DND-41 (cell line): ENCODE data around the gene GALNT18.

Experiments
- ATAC-seq: fragments of 200-7000 bp; cut with Tn5 transposase; 3 replicates; pipeline ENCODE4 v1.9.1; 2021; ENCODE audit warnings: low read depth; ENCODE audit not compliant: insufficient read depth
- DNase-seq: peaks from one replicate; pipeline ENCODE4 v3.0.0-alpha.2; 2020
- H2AFZ ChIP-seq: 2 replicates; pipeline ENCODE4 v1.6.0; 2012; ENCODE audit warnings: low read depth, low read length
- H3K27ac ChIP-seq: 2 replicates; pipeline ENCODE4 v1.5.1; 2012; ENCODE audit warnings: low read length, inconsistent platforms
- H3K27me3 ChIP-seq: fragments of 200-600 bp; sonication (generic); 2 replicates; pipeline ENCODE4 v1.6.0; 2012; ENCODE audit warnings: low read length, mild to moderate bottlenecking, inconsistent platforms; ENCODE audit not compliant: insufficient read depth, poor library complexity
- H3K36me3 ChIP-seq: 2 replicates; pipeline ENCODE4 v1.5.1; 2012; ENCODE audit warnings: low read length, inconsistent platforms; ENCODE audit not compliant: insufficient read depth
- H3K4me1 ChIP-seq: 2 replicates; pipeline ENCODE4 v1.5.1; 2012; ENCODE audit warnings: mild to moderate bottlenecking, low read length; ENCODE audit not compliant: insufficient read depth
- H3K4me2 ChIP-seq: 2 replicates; pipeline ENCODE4 v1.6.0; 2012; ENCODE audit warnings: mild to moderate bottlenecking, moderate library complexity, low read length, inconsistent platforms; ENCODE audit not compliant: insufficient read depth
- H3K4me3 ChIP-seq, 2 experiments: fragments of 200-600 bp in 1 of 2; shearing (Covaris generic) in 1 of 2; 2 replicates each; pipeline ENCODE4 v1.5.1; 2012 to 2016; ENCODE audit warnings: inconsistent platforms in 2 of 2, low read length in 2 of 2, mild to moderate bottlenecking in 2 of 2, low read depth in 1 of 2, moderate library complexity in 1 of 2
- H3K79me2 ChIP-seq: 2 replicates; pipeline ENCODE4 v1.6.0; 2012; ENCODE audit warnings: low read length, inconsistent platforms; ENCODE audit not compliant: insufficient read depth
- H3K9ac ChIP-seq: 2 replicates; pipeline ENCODE4 v1.6.0; 2012; ENCODE audit warnings: low read depth, mild to moderate bottlenecking, inconsistent platforms, low read length, moderate library complexity
- H3K9me3 ChIP-seq: 2 replicates; pipeline ENCODE4 v1.5.1; 2012; ENCODE audit warnings: low read length, moderate library complexity, mild to moderate bottlenecking, inconsistent platforms; ENCODE audit not compliant: insufficient read depth, severe bottlenecking
- H4K20me1 ChIP-seq: 2 replicates; pipeline ENCODE4 v1.6.0; 2012; ENCODE audit warnings: low read length; ENCODE audit not compliant: insufficient read depth
- EZH2 ChIP-seq: IDR thresholded peaks from 3 replicates; pipeline ENCODE4 v1.6.1; 2012; ENCODE audit warnings: borderline replicate concordance, low read depth, mild to moderate bottlenecking, moderate library complexity, low read length, inconsistent platforms; ENCODE audit not compliant: severe bottlenecking
- TF ChIP-seq, protein P1 (sequence below): IDR thresholded peaks from 2 replicates; pipeline ENCODE4 v1.5.1; 2012; ENCODE audit warnings: borderline replicate concordance, low read length, moderate library complexity, mild to moderate bottlenecking; ENCODE audit not compliant: poor library complexity, severe bottlenecking; ENCODE audit errors: extremely low read depth

The GALNT18 gene

DNA sequence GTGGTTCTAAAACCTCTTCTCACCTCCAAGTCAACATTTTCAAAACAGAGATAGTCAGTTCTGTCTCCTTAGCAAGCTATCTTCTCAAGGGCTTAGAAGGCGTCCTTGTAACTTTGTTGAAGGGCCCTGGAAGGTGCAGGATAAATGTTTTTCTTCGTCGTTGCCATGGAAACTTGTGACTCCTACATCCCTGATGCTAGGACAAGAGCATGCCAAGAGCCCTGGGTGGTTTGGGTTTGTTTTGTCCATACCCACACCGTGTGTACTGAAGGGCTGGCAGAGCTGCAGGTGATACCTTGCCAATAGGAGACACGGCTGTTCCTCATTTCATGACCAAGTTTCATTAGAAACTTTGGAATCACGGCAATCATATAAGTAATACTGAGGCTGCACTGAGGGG is 81.6 kb downstream of the GALNT18 start:
- Histone ChIP-seq H3K4me2 (no peak overlapping the region), H2AFZ (no peak overlapping the region), H3K27me3 (peaks cover 6% of the 10 kb centered on the region), H3K9ac (no peak overlapping the region), H3K4me3 (no peak overlapping the region), H3K36me3 (no peaks in the 10 kb centered on the region), H3K79me2 (no peaks in the 10 kb centered on the region), H3K27ac (no peak overlapping the region), H3K4me1 (no peaks in the 10 kb centered on the region), H4K20me1 (no peaks in the 10 kb centered on the region), H3K9me3 (no peaks in the 10 kb centered on the region)
- no peak for ATAC-seq
- TF ChIP-seq, protein P1, sequence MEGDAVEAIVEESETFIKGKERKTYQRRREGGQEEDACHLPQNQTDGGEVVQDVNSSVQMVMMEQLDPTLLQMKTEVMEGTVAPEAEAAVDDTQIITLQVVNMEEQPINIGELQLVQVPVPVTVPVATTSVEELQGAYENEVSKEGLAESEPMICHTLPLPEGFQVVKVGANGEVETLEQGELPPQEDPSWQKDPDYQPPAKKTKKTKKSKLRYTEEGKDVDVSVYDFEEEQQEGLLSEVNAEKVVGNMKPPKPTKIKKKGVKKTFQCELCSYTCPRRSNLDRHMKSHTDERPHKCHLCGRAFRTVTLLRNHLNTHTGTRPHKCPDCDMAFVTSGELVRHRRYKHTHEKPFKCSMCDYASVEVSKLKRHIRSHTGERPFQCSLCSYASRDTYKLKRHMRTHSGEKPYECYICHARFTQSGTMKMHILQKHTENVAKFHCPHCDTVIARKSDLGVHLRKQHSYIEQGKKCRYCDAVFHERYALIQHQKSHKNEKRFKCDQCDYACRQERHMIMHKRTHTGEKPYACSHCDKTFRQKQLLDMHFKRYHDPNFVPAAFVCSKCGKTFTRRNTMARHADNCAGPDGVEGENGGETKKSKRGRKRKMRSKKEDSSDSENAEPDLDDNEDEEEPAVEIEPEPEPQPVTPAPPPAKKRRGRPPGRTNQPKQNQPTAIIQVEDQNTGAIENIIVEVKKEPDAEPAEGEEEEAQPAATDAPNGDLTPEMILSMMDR: no peak
- no peak for TF ChIP-seq EZH2
- no peak for DNase-seq

DNA sequence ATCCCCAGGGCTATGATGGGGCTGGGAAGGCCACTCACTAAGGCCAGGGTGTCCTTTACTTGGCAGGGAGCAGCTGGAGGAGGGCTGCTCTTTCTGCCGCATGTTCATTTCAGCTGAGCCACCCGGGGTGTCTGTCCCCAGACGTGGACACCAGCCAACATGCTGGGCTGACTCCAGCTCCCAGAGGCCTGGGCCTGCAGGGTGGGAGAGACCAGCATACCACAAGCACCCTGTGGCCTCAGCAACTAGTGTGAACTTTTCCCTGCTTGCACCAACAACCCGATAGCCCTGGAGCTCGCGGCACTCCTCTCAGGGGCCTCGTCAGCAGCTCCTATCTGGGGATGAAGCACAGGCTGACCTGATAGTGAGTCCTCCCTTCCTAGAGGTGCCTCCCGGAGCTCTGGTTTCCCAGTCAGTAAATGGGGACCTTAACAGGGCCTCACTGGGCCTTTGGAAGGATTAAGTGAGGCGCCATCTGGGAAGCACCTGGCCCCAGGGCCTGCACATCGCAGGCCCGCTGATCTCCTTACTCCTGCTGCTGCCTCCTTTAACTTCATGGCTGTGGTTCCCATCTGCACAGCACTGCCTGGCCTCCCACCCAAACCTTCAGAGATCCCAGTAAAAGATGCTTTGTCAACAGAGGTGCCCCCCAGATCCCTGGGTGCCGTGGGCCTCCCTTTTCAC is 83.4 kb downstream of the GALNT18 start:
- Histone ChIP-seq H3K36me3 (no peaks in the 10 kb centered on the region), H3K4me1 (no peaks in the 10 kb centered on the region), H3K79me2 (no peaks in the 10 kb centered on the region), H2AFZ (no peak overlapping the region), H4K20me1 (no peaks in the 10 kb centered on the region), H3K4me2 (no peak overlapping the region), H3K27me3 (peaks cover 6% of the 10 kb centered on the region), H3K4me3 (no peak overlapping the region), H3K9me3 (no peaks in the 10 kb centered on the region), H3K9ac (no peak overlapping the region), H3K27ac (no peak overlapping the region)
- TF ChIP-seq, protein P1: no peak
- TF ChIP-seq EZH2: no peak
- no peak for DNase-seq
- no peak for ATAC-seq

DNA sequence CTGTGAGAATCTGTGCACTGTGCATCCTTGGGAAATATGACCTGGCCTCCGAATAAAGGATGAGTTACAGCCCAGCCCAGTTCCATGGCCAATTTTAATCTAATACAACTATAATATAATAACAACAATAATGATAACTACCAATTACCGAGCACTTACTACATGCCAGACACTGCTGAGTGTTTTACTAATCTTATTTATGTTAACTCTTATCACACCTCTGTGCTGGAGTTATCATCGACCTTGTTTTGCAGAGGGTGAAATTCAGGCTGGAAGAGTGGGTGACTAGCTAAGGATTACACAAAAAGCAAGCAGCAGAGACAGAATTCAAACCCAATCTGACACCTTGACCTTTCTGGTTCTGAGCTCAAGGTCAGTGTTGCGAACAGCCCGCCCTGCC is 83.9 kb downstream of the GALNT18 start:
- H3K36me3 ChIP-seq: no peaks in the 10 kb centered on the region
- ATAC-seq (no peak), DNase-seq (no peak)
- H3K9ac ChIP-seq: no peak overlapping the region
- no peaks in the 10 kb centered on the region for H3K9me3 ChIP-seq
- no peaks in the 10 kb centered on the region for H3K4me1 ChIP-seq
- H3K27ac ChIP-seq: no peak overlapping the region
- H4K20me1 ChIP-seq: no peaks in the 10 kb centered on the region
- no peaks in the 10 kb centered on the region for H3K79me2 ChIP-seq
- no peak overlapping the region for H3K4me3 ChIP-seq
- TF ChIP-seq, protein P1: no peak
- TF ChIP-seq EZH2: no peak
- H2AFZ ChIP-seq: no peak overlapping the region
- no peak overlapping the region for H3K4me2 ChIP-seq
- peaks cover 6% of the 10 kb centered on the region for H3K27me3 ChIP-seq
